GM12875 (cell line): ENCODE results near the gene HOXD12.

Experiments
- H3K4me3 ChIP-seq: one replicate; pipeline ENCODE4 v1.5.1; 2011; ENCODE audit warnings: low read depth, low read length, control low read depth
- CTCF ChIP-seq: IDR thresholded peaks from 2 replicates; pipeline ENCODE4 v1.5.1; 2011; ENCODE audit warnings: low read depth, mild to moderate bottlenecking, control low read depth, inconsistent platforms, low read length, moderate library complexity, borderline replicate concordance; ENCODE audit not compliant: insufficient read depth

The HOXD12 gene

GRCh38 chr2:176150584-176151441, 51.2 kb downstream of the HOXD12 start:
- no peak overlapping the region for H3K4me3 ChIP-seq
- TF ChIP-seq CTCF = no peak

DNA sequence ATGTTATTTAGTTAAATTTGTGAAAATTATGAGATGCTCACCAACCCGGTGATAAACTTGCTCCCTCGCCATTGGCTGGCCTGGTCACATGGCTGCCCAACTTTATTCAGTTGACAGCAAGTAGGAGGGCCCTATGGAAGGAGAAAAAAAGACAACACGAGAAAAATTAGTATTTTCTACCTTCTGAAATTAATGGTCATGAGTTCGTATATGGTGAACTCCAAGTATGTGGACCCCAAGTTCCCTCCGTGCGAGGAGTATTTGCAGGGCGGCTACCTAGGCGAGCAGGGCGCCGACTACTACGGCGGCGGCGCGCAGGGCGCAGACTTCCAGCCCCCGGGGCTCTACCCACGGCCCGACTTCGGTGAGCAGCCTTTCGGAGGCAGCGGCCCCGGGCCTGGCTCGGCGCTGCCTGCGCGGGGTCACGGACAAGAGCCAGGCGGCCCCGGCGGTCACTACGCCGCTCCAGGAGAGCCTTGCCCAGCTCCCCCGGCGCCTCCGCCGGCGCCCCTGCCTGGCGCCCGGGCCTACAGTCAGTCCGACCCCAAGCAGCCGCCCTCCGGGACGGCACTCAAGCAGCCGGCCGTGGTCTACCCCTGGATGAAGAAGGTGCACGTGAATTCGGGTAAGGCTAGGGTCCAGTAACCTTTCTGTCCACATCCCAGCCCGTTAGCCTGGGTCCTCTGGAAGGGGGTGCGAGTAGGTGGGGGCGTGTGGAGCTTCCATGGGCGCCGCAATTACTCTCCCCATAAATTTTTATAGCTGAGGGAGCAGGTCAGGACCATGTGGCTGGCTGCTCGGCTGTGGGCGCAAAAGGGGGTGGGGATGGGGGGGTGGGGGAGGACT, 52.1 kb downstream of the HOXD12 start, which contains the start of gene HOXD4:
Gene HOXD4, plus strand, starts transcription at position 109 of the 846 bp plus-strand sequence. Its CDS starts 84 bp downstream, at position 193.
- H3K4me3 ChIP-seq = peak within 1 kb of the TSS; percentile 13

More for the DNA sequence above, 52.1 kb downstream of the HOXD12 start, which contains the start of gene HOXD4:
- TF ChIP-seq CTCF = no peak
